ENCODE measurements around the gene IREB2.

- TF ChIP-seq USF2 (CRISPR knock-in tag; IDR thresholded peaks at IDR 0.05) (no peak), ATF3 (CRISPR knock-in tag; conservative IDR thresholded peaks at IDR 0.05) (no peak), CTCF (IDR thresholded peaks at IDR 0.05) (no peak), MYBL2 (CRISPR knock-in tag; IDR thresholded peaks at IDR 0.05) (no peak), ZNF232 (CRISPR knock-in tag; IDR thresholded peaks at IDR 0.05) (no peak), SMAD4 (CRISPR knock-in tag; IDR thresholded peaks at IDR 0.05) (no peak), TCF7 (CRISPR knock-in tag; IDR thresholded peaks at IDR 0.05; ENCODE audit: low read depth) (no peak)
These were observed 64.6 kb downstream of the IREB2 start for GRCh38 chr15:78502641-78503040.

All from WTC11 (cell line).